ENCODE measurements around the gene HAAO.
A peak's percentile ranks its signal among the peaks of the same experiment; 100 is the strongest.

HAAO gene

DNA sequence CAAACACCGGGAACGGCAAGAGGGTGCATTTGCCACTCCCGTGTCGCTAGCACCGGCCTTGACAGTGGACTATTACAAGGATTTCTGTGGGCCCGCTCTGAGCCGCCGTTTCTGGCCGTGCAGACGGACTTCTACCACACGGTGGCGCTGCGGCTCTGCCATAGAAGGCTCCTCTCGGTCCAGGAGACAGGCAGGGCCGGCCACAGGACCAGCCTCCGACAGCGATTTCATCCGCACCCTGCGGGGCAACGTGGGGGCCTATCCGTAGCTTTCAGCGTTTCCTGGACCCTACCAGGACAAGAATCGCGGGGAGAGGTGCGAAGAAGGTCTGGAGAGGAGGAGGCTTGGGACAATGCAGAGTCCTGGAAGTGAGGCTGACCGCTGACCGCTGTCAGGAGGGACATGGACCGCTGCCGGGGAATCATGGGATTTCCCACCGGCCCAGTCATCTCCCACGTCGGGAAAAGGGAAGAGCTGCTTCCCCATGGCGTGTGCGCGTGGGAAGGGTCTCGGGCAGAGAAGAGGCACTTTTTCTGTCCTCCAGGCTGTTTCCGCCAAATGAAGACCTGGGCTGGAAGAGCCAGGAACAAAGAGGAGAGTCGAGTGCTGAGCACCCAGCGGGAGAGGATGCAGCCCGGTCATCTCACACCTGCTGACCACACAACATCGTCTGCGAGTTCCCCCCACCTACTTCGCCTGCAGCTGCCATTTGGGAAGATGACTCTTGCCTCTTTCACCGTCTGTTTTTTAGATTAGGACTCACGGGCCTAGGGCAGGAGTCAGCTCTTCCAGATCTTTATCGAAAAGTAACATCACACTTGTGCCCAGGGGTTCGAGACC lies 35.5 kb upstream of the HAAO start:
- H3K4me1 Mint-ChIP-seq (ENCODE audit: low read depth) = peaks cover 6% of the 10 kb centered on the region
- peaks cover 4% of the 10 kb centered on the region for H3K27me3 Mint-ChIP-seq (ENCODE audit: low read depth)
- H3K4me3 Mint-ChIP-seq = peak overlapping the region; percentile 67
- peak; percentile 74 for DNase-seq (ENCODE audit: low spot score)
- no peaks in the 10 kb centered on the region for H3K36me3 Mint-ChIP-seq (ENCODE audit: low read depth)
- no peaks in the 10 kb centered on the region for H3K9me3 Mint-ChIP-seq
- no peak overlapping the region for H3K27ac Mint-ChIP-seq

DNA sequence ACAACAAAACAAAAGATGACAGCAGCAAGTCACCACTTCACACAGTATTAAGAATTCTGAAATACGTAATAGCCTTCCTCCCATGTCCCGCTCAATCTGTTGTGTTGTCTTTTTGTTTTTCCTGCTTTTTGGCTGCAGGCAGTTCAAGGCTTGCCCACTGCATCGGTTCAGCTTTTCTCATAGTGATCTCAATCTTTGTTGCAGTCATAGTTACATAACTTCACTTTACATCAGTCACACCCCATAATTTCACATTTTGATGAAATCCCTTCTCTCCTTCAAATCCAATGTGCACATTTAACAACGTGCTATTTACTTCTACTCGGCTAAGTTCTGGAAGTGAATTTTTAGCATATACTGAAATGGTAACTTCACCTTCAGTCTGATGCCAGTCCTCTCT lies 33.8 kb upstream of the HAAO start:
- Mint-ChIP-seq H3K4me3 (no peak overlapping the region), H3K27me3 (ENCODE audit: low read depth) (peaks cover 4% of the 10 kb centered on the region), H3K27ac (no peak overlapping the region), H3K36me3 (ENCODE audit: low read depth) (no peaks in the 10 kb centered on the region), H3K9me3 (no peaks in the 10 kb centered on the region), H3K4me1 (ENCODE audit: low read depth) (peaks cover 6% of the 10 kb centered on the region)
- DNase-seq (ENCODE audit: low spot score) = no peak

DNA sequence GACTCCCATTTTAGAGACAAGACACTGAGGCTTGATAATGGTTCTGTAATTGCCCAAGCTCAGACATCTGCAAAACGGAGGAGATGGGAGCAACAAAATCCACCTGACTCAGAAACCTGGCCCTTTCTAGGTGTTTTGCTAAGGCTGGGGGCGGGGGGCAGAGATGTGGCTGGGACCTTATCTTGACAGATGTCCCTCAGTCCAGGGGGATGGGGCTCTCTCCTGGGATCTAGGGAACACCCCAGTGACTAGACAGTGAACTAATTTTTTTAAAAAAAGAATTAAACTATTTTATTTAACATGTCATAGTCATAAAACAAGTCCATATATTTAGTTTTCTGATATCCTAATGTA lies 32.0 kb upstream of the HAAO start:
- Mint-ChIP-seq H3K4me3 (no peak overlapping the region), H3K27ac (no peak overlapping the region), H3K4me1 (ENCODE audit: low read depth) (peaks cover 7% of the 10 kb centered on the region), H3K9me3 (no peaks in the 10 kb centered on the region), H3K36me3 (ENCODE audit: low read depth) (no peaks in the 10 kb centered on the region), H3K27me3 (ENCODE audit: low read depth) (peaks cover 8% of the 10 kb centered on the region)
- no peak for DNase-seq (ENCODE audit: low spot score)

DNA sequence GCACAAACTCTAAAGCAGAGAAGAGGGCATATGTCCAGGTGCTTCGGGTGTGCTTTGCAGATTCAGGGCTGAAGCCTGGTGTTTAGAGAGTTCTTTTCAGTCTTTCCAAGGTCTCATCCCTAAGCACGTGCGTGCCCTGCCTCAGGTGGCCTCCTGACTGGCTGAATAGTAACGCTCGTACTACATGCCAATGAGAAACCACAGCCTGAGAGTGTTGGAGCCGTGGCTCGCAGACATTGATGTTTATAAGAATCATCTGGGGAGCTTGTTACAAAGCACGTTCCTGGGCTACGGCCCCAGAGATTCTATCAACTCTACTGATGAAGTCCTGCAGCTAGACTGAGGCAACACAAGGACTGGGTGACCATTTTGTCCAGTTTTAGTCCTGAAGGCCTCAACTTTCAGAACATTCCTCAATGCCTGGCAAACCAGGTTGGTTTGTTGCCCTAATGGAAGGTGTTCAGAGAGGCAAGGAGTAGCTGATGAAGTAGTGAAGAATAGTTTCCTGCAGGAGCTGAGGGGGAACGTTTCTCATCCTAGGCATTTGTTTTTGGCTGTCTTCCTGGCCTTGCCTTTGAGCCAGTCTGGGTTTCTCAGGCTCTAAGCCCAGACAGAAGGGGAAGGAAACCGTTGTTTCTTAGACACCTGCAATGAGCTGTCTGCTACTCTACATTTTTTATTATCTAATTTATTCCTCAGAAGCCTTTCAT lies 31.5 kb upstream of the HAAO start:
- no peak for DNase-seq (ENCODE audit: low spot score)
- Mint-ChIP-seq H3K9me3 (no peaks in the 10 kb centered on the region), H3K36me3 (ENCODE audit: low read depth) (no peaks in the 10 kb centered on the region), H3K4me1 (ENCODE audit: low read depth) (peaks cover 11% of the 10 kb centered on the region), H3K4me3 (no peak overlapping the region), H3K27ac (no peak overlapping the region), H3K27me3 (ENCODE audit: low read depth) (peaks cover 10% of the 10 kb centered on the region)

DNA sequence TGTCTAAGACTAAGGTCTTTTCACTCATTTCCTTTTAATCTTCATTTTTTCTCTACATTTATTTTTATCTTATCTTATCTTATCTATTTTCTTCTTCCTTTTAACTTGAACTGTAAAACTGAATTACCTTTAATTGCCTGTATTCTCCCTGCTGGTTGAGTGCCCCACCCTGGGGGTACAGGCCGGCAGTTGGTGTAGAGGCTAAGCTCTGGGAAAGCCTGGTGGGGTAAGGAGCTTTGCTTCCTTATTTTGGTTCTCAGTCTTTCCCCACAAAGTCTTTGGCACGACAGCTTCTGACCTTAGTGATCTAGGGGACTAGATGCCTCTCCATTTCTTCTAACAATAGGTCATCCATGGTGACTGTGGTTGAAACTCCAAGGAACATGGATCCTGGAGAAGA lies 26.8 kb upstream of the HAAO start:
- Mint-ChIP-seq H3K36me3 (ENCODE audit: low read depth) (no peaks in the 10 kb centered on the region), H3K4me1 (ENCODE audit: low read depth) (peaks cover 6% of the 10 kb centered on the region), H3K4me3 (no peak overlapping the region), H3K27me3 (ENCODE audit: low read depth) (peaks cover 16% of the 10 kb centered on the region), H3K27ac (no peak overlapping the region), H3K9me3 (no peaks in the 10 kb centered on the region)
- no peak for DNase-seq (ENCODE audit: low spot score)

DNA sequence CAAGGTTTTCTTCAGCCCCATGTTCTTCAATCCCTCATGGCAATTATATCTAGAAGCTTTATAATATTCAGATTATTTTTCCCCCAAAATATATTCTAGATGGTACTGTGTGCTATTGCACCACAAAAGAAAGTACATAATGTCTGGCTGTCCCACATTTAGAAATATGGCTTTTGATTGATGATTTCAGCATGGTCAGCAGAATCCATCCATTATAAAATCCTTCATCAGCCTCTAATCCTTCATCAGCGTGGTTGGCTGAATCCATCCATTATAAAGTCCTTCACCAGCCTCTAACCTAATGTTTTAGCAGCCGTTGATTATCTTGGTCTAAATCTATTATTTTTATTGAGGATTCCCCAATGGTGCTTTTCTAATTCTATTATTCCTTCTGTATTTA lies 23.3 kb upstream of the HAAO start:
- Mint-ChIP-seq H3K4me3 (no peak overlapping the region), H3K27ac (no peak overlapping the region), H3K36me3 (ENCODE audit: low read depth) (no peaks in the 10 kb centered on the region), H3K4me1 (ENCODE audit: low read depth) (peaks cover 17% of the 10 kb centered on the region), H3K27me3 (ENCODE audit: low read depth) (peaks cover 16% of the 10 kb centered on the region), H3K9me3 (no peaks in the 10 kb centered on the region)
- no peak for DNase-seq (ENCODE audit: low spot score)

DNA sequence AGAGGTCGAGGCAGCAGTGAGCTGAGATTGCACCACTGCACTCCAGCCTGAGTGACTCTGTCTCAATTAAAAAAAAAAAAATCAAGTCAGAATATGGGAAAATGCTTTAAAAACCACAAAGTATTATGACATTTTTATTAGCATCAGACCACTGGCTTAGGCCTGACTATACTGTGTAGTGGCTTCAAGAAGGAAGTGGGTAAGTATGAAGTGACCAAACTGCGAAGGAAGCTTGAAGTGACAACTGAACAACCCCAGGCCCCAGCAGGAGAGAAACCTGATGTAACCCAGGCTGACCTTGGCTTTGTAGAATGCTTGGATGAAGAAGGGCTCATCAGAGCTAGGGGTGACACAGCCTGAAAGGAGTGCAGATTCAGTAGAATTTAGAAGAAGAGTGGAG lies 21.4 kb upstream of the HAAO start:
- Mint-ChIP-seq H3K4me1 (ENCODE audit: low read depth) (peaks cover 18% of the 10 kb centered on the region), H3K36me3 (ENCODE audit: low read depth) (no peaks in the 10 kb centered on the region), H3K27me3 (ENCODE audit: low read depth) (peaks cover 9% of the 10 kb centered on the region), H3K4me3 (no peak overlapping the region), H3K27ac (no peak overlapping the region), H3K9me3 (no peaks in the 10 kb centered on the region)
- DNase-seq (ENCODE audit: low spot score) = no peak

DNA sequence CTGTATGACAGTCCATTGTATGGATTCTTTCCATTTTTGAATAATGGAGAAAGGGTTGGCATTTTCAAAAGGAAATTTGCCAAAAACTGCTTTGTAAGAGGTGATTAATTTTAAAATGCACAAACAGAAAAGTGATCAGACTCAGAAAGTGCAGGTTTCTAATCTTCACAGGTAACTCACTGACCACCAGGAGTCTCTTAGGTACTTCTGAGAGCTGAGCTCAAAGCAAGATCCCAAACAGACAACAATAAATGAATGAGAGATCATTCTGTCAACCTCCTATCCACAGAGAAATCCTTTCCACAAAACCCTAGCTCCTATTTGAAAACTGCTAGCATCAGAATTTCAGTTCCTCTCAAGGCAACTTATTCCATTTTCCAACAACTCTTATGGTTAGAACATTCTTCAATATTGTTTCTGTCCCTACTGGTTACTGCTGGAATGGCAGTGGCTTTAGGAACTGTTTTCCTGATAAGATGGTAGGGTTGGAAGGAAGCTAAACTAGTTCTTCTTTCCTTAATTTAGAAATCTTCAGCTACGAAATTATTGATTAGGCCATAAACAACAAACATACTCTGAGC lies 20.6 kb upstream of the HAAO start:
- Mint-ChIP-seq H3K27ac (no peak overlapping the region), H3K9me3 (no peaks in the 10 kb centered on the region), H3K36me3 (ENCODE audit: low read depth) (no peaks in the 10 kb centered on the region), H3K27me3 (ENCODE audit: low read depth) (peaks cover 9% of the 10 kb centered on the region), H3K4me1 (ENCODE audit: low read depth) (peaks cover 24% of the 10 kb centered on the region), H3K4me3 (peak overlapping the region; percentile 67)
- no peak for DNase-seq (ENCODE audit: low spot score)

DNA sequence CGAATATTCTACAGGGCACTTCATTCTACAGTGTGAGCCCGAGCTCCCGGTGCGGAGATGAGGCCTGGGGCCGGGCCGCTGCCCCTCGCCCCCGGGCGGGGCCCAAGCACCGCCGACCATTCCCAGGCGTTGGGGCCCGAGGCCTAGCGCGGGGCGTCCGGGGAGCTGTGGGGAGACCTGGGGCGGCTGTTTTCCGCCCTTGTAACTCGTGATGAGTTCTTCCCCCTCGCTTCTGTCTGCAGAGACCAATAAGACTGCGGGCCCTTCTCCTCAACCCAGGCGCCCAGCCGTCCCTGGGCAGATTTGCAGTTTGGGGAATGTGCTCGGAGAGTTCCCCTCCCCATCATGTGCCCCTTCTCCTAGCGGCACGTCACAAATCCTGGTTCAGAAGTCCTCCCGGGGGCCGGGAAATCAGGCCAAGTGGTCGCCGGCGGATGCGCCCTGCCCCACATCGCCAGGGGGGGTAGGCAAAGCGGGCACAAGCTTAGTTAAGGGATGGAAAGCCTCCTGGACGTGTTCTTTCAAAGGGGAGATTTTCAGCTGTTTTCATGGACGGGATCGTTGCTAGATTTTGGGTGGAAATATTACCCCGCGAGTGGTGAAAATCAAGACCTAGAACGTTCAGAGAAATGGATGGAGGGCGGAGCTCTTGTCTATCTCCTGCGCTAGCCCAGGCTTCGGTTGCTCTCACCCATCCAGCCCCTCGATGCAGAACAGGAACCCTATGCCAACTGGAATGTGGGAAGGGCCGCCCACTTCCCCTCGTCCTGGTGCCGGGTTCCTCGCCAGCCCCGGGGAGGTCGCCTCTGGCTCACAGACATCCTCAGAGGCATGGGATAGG lies 18.8 kb upstream of the HAAO start:
- peak overlapping the region; percentile 99 for H3K27ac Mint-ChIP-seq
- H3K4me1 Mint-ChIP-seq (ENCODE audit: low read depth) = peaks cover 24% of the 10 kb centered on the region
- H3K27me3 Mint-ChIP-seq (ENCODE audit: low read depth) = peaks cover 3% of the 10 kb centered on the region
- no peaks in the 10 kb centered on the region for H3K36me3 Mint-ChIP-seq (ENCODE audit: low read depth)
- H3K9me3 Mint-ChIP-seq = no peaks in the 10 kb centered on the region
- no peak for DNase-seq (ENCODE audit: low spot score)
- H3K4me3 Mint-ChIP-seq = peak overlapping the region; percentile 94

DNA sequence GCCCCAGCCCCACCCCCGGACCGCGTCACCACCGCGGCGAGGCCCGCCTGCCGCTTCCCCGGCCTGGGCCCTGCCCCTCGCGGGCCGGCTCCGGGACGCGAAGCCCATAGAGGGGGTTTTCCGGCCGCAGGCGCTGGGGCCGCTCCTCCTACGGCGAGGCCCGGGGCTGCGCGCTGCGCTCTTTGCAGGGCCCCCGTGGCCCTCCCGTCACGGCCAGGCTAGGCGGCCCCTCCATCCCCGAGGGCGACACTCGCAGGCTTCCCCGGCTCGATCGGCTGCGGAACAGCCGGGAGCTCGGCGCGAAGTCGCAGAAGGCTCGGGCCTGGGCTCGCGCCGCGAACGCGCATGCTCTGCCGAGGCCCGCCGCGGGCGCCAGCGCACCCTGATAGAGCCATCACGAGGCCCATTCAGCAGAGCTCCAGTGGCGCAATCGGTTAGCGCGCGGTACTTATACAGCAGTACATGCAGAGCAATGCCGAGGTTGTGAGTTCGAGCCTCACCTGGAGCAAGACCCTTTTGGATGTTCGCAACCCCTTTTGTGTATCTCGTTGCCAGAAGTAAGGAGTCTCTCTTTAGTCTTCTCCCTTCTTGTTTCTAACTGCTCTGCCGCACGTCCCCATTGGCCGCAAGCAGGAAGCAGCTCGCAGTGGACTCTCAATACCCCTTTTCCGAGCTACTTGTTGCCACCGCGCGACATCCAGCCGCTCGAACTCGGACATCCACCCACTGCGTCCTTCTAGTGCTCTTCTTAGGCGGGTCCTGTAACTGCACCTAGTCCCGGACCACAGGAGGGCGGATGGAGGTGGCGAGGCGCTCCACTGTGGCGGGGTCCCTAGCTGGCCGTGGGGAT lies 18.0 kb upstream of the HAAO start:
- DNase-seq (ENCODE audit: low spot score) = peak; percentile 94
- H3K4me1 Mint-ChIP-seq (ENCODE audit: low read depth) = peaks cover 26% of the 10 kb centered on the region
- H3K9me3 Mint-ChIP-seq = no peaks in the 10 kb centered on the region
- peaks cover 2% of the 10 kb centered on the region for H3K27me3 Mint-ChIP-seq (ENCODE audit: low read depth)
- H3K4me3 Mint-ChIP-seq = peak overlapping the region; percentile 94
- peak overlapping the region; percentile 99 for H3K27ac Mint-ChIP-seq
- H3K36me3 Mint-ChIP-seq (ENCODE audit: low read depth) = no peaks in the 10 kb centered on the region

DNA sequence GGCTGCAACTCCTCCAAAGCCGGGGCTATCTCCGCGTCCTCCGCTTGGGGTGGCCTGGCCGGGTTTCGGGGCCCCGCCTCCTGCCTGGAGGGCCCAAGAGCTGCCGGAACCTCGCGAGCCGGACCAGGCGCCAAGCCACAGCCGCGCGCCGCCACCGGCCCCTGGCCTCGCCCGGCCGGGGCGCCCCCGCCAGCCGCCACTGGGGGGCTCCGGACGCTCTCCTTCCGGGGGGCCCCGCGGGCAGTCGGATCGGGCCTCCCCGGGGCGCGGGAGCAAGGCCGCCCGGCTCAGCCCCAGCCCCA lies 17.4 kb upstream of the HAAO start:
- H3K27me3 Mint-ChIP-seq (ENCODE audit: low read depth) = peaks cover 2% of the 10 kb centered on the region
- H3K4me1 Mint-ChIP-seq (ENCODE audit: low read depth) = peaks cover 26% of the 10 kb centered on the region
- no peaks in the 10 kb centered on the region for H3K36me3 Mint-ChIP-seq (ENCODE audit: low read depth)
- DNase-seq (ENCODE audit: low spot score) = no peak
- peak overlapping the region; percentile 68 for H3K4me3 Mint-ChIP-seq
- no peaks in the 10 kb centered on the region for H3K9me3 Mint-ChIP-seq
- peak overlapping the region; percentile 84 for H3K27ac Mint-ChIP-seq

DNA sequence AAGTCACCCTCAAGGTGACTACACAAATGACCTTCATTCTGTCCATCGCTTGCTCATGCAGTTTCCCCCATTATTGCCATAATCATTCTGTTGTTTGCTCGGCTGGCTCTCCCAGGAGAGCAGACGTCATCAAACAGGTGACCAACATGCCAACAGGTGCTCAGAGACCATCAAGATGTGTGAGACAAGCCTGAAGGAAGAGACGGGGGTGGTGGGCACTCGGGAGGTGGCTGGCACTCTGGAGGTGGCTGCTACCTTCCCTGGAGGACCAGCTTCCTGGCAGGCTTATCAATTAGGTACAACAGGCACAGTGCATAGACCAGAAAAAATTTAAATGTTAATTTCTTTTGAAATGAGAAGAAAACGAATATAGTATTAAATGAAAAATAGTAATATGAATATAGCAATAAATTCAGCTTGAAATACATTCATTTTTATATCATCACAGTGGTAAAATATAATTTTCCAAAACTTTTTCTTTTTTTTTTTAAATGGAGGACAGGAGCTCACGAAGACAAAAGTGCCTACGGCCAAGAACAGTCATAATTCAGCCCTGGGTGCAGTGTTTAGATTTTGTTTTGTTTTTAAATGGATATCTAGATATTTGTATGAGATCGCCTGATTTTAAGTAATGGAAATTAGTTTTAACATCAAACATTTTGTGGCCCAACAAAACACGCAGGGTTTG lies 16.9 kb upstream of the HAAO start:
- peaks cover 29% of the 10 kb centered on the region for H3K4me1 Mint-ChIP-seq (ENCODE audit: low read depth)
- H3K27ac Mint-ChIP-seq = peak overlapping the region; percentile 84
- DNase-seq (ENCODE audit: low spot score) = no peak
- H3K36me3 Mint-ChIP-seq (ENCODE audit: low read depth) = no peaks in the 10 kb centered on the region
- peaks cover 2% of the 10 kb centered on the region for H3K27me3 Mint-ChIP-seq (ENCODE audit: low read depth)
- peak overlapping the region; percentile 81 for H3K4me3 Mint-ChIP-seq
- no peaks in the 10 kb centered on the region for H3K9me3 Mint-ChIP-seq

DNA sequence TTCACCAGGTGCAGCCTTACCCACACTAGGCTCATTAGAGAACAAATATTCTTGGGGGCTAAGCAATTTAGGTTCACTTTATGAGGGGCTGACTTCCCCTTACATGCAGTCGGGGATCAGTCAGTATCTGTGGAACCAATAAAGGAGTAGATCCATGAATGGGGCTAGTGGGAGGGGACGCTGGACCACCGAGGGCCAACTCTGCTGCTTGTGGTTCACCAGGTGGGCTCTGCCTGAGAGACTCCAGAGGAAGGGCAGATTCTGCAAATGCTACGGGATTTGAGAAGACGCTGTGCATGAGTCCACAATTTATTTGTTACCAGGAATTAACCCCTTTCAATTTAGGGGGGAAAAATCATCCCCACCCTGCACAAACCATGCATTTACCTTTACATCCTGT lies 15.9 kb upstream of the HAAO start:
- no peaks in the 10 kb centered on the region for H3K36me3 Mint-ChIP-seq (ENCODE audit: low read depth)
- H3K27me3 Mint-ChIP-seq (ENCODE audit: low read depth) = peaks cover 2% of the 10 kb centered on the region
- no peaks in the 10 kb centered on the region for H3K9me3 Mint-ChIP-seq
- peaks cover 33% of the 10 kb centered on the region for H3K4me1 Mint-ChIP-seq (ENCODE audit: low read depth)
- H3K27ac Mint-ChIP-seq = peak overlapping the region; percentile 62
- no peak for DNase-seq (ENCODE audit: low spot score)
- peak overlapping the region; percentile 45 for H3K4me3 Mint-ChIP-seq

Data from T-helper 2 cell treated with Interferon-gamma antibody and Interleukin-4, amounts not matched to agents 5 μg/mL and 100 μg/mL, for 36 hours (primary cell).